GM12892 (cell line): ENCODE measurements around the gene IRF7.

Experiments used
- POLR2A ChIP-seq: IDR thresholded peaks from 2 replicates; pipeline ENCODE4 v1.6.1; 2011; ENCODE audit warnings: low read depth, low read length, control low read depth
- POLR2AphosphoS5 ChIP-seq: IDR thresholded peaks from 2 replicates; pipeline ENCODE4 v1.6.1; 2011; ENCODE audit warnings: low read depth, low read length, control low read depth

GRCh38 chr11:567011-567628 lies 48.6 kb downstream of the IRF7 start:
- TF ChIP-seq POLR2A (no peak), POLR2AphosphoS5 (no peak)
